Retinal pigment epithelial cell (primary cell): ENCODE results near the gene TMEM38A.

ENCODE experiments used
- DNase-seq: peaks from one replicate; pipeline ENCODE4 v3.0.0-alpha.2; 2010; ENCODE audit warnings: low read depth
- H3K4me3 ChIP-seq: 2 replicates; pipeline ENCODE4 v1.5.1; 2011; ENCODE audit warnings: mild to moderate bottlenecking, low read length, control low read depth, moderate library complexity
- CTCF ChIP-seq: conservative IDR thresholded peaks from 2 replicates; pipeline ENCODE4 v1.5.1; 2011; ENCODE audit warnings: low read depth, low read length, control low read depth, inconsistent platforms

TMEM38A gene

GRCh38 chr19:16626796-16627192, 34.1 kb upstream of the TMEM38A start:
- DNase-seq = no peak
- peak overlapping the region; percentile 94 for H3K4me3 ChIP-seq
- TF ChIP-seq CTCF = no peak

- DNase-seq = no peak
- peak overlapping the region; percentile 94 for H3K4me3 ChIP-seq
- no peak for TF ChIP-seq CTCF
Measured at GRCh38 chr19:16627193-16627927, 33.6 kb upstream of the TMEM38A start.

- TF ChIP-seq CTCF = no peak
- H3K4me3 ChIP-seq = peak overlapping the region; percentile 94
- DNase-seq = no peak
Measured at GRCh38 chr19:16627928-16628182, 33.1 kb upstream of the TMEM38A start.

- no peak for TF ChIP-seq CTCF
- H3K4me3 ChIP-seq = peak within 1 kb of the TSS; percentile 94
- DNase-seq = peak; percentile 61
Measured at GRCh38 chr19:16628183-16628983, 32.6 kb upstream of the TMEM38A start, which contains the start of gene MED26. MED26 (minus strand) TSS chr19:16628204; CDS start chr19:16627943, 261 bp downstream.

GRCh38 chr19:16628984-16629691, 31.8 kb upstream of the TMEM38A start:
- DNase-seq = no peak
- TF ChIP-seq CTCF = no peak
- peak overlapping the region; percentile 85 for H3K4me3 ChIP-seq

GRCh38 chr19:16631465-16631864, 29.5 kb upstream of the TMEM38A start:
- no peak for DNase-seq
- TF ChIP-seq CTCF = no peak

More at GRCh38 chr19:16631465-16631864, 29.5 kb upstream of the TMEM38A start:
- H3K4me3 ChIP-seq = no peak overlapping the region
